SKM-1 treated with dmso at 0.1 percent for 144 hours (cell line): Measurements from ENCODE around the gene EHD1.
"Not testable (repeated sequence)": the region's sequence is repeated elsewhere in the genome, so short reads cannot be mapped to it uniquely, and the experiment has no call there.

Experiments used
- DNase-seq: peaks from one replicate; lab custom pipeline; 2025; ENCODE audit not compliant: unreplicated experiment; lab: John Stamatoyannopoulos, UW

EHD1 gene

GRCh38 chr11:64859542-64860414 is 18.6 kb downstream of the EHD1 start:
- DNase-seq: peak; percentile 94

DNA sequence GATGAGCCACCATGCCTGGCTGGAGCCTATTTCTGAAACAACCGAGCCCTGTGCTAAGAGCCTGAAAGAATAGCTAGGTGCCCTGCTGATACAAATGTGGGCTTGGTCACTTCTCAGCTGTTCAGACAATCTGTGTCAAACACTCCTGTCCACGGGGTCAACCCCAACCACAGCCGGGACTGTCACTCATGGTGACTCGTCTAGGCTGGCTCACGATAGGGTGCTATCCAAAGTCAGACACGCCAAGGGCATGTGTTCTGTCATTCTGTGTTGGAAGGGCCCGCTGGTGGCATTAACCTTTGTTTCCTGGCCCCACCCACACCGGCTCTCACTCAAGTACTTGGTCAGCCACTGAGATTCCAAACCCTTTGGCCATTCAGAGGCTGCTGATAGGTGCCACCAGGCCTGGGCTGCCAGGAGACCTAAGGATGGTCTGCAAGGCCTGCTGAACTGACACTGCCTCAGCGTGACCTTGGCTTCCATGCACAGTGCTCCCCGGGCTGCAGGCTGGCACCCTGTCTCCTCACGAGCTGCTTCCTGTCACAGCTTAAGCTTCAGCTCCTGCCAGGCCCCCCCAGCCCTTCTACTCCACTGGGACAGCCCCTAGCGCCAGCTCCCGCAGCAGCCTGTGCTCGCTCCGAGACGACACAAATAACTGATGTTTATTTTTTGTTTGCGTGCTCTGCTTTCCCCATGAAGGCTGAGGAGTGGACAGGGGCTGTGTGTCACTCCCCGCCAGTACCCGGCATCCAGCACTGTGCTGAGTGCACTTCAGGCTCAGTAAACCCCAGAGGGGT is 19.8 kb downstream of the EHD1 start:
- DNase-seq: no peak

GRCh38 chr11:64857485-64857884 is 20.9 kb downstream of the EHD1 start:
- no peak for DNase-seq

DNA sequence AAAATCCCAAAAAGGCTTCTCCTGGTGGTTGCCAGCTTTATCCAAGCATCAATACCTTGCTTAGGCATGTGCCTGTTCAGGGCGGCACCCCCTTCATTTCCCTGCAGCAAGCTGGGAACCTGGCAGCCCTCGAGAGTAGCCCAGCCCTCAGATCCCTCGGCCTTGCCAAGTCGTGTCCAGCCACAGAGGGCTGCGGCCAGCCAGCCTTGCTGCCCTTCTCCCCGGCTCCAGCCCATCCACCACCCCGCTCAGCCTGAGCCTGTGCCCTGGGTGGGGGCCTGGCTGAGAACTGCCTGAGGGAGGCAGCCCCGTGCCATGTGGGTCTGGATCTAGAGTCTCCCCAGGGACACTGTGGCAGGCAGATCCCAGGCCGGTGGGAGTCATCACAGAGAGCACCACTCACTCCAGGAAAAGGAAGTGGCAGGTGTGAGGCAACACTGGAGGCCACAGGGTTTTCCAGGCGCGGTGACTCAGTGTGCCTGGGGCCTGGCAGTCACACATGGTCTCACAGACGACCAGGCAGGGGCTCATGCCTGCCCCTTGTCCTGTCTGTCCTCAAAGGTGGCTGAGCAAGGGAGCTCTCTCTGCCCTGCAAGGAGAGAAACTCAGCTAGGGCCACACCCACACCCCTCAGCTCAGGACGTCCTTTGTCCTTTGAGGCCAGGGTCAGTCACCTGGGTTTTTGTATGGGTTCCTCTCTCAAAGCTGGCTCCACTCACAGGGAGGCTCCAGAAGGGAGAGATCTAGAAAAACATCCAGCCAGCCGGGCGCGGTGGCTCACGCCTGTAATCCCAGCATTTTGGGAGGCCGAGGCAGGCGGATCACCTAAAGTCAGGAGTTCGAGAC is 21.8 kb downstream of the EHD1 start:
- peak; percentile 87 for DNase-seq

- DNase-seq: no peak
Measured at GRCh38 chr11:64855596-64856304, 22.7 kb downstream of the EHD1 start.

DNA sequence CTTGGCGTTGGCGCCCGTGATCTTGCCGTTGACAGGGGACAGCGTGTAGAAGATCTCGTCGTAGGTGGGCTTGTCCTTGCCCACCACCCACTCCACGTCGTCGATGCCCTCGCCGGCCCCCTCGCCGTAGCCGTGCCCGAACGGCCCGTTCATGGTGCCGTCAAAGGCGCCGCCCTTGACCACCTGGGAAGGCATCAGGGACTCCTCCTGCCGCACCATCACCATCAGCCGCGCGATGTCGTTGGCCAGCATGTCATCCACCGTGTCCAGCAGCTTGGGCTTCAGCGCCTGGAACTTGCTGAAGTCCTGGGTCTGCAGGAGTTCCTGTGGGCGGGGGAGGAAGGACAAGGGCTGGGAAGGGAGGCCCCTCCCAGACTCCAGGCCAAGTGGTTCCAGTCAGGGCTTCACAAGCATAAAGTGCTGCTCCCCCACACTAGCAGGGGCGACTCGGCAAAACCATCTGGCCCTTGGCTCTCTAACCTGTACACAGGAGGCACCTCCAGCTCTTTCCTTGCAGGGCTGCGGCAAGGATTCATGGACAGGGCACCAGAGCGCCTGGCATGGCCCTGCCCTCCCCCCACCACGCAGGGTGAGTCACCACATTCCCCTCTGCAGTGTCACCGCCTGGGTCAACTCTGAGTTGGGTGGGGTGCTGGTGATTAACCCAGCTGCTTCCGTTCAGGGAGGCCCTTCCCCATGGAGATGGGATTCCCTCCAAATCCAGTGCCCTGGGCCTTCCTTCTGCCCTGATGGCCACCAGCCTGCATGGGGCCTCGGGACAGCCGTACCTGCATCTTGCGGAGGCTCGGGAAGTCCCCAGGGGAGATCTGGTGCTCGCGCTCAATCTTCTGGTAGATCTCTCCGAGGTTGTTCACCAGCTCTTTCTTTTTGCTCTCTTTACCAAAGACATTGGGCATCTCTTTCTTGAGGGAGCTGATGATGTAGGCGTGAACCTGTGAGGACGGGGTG is 23.6 kb downstream of the EHD1 start:
- no peak for DNase-seq

- DNase-seq: no peak
Measured at GRCh38 chr11:64854157-64854533, 24.3 kb downstream of the EHD1 start.

DNA sequence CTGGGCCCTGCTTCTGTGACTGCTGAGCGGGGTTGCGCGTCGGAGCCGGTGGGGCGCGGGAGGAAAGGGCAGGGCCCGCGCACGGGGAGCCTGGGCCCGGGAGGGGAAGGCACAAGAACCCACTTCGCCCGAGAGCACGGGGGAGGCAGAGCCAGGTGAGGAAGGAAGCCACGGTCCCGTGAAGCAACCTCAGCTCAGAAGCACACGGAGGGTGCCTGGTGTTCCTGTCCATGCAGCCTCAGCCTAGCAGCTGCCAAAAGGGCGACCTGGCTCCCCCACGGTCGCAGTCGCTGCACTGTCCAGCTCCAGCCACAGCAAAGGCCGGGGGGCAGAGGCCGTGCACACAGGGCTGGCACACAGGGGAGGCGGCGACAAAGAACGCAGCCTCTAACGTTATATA is 24.7 kb downstream of the EHD1 start:
- no peak for DNase-seq

GRCh38 chr11:64852804-64853509 is 25.5 kb downstream of the EHD1 start:
- no peak for DNase-seq

DNA sequence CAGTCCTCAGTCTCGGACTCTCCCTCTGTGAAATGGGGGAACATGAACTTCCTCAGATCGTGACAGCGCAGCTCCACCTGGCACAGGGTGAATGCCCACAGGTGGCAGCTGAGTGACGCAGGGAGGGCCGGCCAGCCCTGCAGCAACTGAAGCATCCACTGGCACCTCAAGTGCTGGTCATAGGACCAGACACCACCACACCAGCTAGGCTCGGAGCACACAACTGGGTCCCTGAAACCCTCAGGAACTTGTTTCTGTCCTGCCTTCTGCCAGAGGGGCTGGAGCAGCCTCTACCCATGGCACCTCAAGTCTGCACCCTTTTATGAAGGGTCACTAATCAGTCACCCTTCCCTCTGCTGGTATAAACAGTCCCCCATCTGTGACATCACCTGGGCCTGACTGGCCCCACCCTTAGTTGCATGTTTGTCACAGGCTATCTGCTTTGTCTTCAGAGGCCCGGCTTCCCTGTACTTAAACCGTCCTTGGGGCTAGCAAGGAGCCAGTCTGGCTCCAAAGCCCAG is 26.5 kb downstream of the EHD1 start:
- DNase-seq: no peak

DNA sequence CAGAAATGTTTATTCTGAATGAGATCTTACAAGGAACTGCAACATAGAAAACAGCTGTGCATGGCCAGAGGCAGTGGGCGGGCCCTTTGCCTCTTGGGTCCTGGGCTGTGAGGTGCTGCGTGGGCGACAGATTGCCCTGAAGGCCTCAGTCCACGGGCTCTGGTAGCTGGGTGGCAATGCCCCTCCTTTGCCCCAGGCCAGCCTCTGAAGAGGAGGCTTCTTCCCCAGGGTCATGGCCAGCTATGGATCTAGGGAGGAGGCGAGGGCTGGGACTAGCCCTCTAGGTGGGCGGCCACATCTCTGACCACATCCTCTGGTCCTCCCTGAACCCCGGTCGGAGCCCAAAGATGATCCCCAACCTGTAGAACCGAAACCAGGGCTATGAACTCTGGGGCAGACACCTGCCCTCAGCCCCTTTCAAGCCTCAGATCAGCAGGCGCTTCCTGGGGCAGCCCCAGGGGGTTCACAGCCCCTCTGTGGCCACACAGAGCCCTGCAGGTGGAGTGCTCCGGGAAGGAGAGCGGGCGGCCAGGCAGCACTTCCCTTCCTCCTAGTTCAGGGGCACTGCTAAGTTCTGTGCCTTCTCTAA is 27.3 kb downstream of the EHD1 start:
- DNase-seq: no peak

GRCh38 chr11:64849598-64850356 is 28.6 kb downstream of the EHD1 start:
- DNase-seq: no peak

DNA sequence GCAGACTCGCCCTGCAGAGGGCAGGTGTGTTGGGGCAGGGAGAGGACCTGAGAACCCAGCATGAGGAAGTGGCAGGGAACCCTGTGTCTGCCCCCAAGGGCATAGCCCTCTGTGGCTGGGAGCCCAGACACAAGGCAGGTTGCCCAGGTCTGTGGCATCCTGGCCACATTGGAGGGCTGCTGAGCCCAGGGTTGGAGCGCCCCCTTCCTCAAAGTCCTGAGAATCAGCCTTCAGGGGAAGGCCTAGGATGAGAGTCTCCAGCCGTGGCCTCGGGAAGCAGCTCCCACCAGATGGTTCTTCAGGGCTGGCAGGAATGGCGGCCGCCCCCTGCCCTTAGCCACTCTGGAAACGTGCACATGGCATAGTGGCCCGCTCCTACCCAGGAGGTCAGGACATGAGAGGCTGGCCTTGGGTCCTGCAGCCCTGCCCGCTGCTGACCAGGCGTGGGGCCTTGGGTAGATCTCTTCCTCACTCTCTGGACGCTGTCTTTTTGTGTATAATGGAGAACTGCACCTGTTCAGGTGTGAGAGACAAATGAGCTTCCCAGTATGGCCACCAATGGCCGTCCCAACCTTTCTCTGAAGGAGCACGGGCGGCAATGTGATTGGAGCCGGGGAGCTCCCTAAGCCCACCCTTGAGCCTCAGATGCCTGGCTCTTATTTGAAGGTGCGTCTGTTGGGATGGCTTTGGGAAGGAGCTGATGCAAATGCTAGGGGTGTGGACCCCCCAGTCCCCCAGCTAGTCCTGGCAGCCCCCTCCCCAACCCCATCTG is 29.4 kb downstream of the EHD1 start:
- DNase-seq: no peak

DNA sequence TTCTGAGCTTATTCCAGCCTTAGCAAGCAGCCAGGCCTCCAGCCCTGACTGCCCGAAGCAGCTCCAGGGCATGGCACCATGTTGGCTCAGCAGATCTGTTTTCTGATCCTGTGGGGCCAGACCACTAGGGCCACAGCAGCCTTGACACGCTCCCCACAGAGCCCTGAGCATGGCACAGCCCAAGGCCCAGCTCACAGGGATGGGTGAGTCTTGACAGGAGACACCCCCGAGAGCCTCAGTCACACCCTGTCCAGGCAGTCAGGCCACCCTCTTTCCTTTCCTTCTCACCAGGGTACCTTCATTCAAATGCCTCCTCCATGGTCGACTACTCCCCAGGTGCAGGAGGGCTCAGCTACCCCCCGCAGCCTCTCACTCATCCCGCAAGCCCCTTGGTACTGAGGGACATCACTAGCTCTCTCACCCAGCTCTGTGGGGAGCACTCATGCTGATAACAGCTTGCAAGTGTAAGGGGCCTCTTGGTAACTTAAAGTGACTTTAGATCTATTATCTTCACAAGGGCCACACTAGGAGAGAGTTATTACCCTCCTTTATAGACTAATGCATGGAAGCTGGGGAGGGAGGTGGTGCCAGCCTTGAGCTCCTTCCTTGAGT is 30.1 kb downstream of the EHD1 start:
- no peak for DNase-seq

DNA sequence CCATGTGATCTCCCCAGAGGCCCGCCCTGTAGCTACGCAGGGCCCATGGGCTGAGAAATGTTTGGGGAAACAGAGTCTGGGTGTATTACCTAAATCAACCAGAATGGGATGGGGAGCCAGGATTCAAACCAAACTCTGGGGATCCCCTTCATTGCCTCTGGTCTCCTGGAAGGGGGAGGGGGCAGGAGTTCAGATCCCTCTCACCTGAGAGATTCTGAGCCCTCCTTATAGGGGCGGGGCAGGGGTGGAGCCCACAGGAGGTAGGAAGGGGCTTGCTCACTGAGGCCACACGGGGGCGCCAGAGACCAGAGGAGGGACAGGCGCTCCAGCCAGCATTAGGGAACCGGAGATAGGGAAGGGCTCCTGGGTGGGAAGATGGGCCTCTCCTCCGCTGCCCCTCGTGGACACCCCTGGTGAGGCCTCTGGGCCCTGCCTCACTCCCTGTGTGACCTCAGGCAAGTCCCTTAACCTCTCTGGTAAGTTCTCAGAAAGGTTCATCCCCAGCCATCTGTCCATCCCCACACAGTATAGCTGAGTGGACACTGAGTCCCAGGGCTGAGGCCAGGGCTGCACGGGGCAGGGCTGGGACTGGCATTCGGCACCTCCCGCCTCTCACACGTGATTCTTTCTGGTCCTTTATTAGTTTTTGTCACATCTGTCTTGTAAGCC is 31.3 kb downstream of the EHD1 start:
- peak; percentile 90 for DNase-seq

DNA sequence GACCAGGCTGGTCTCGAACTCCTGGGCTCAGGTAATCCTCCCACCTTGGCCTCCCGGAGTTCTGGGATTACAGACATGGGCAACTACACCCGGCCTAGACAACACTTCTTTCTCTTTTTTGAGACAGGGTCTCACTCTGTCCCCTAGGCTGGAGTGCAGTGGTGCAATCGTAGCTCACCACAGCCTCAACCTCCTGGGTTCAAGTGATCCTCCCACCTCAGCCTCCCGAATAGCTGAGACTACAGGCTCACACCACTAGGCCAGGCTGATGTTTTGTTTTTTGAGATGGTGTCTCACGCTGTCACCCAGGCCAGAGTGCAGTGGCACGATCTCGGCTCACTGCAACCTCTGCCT is 32.7 kb downstream of the EHD1 start:
- not testable (repeated sequence) for DNase-seq
